Right ventricle myocardium inferior (tissue), 1 donor: ENCODE results near the gene GREM1. TPM values are rescaled to one million over a fixed set of nuclear protein-coding genes. Genes with fewer than 3 reads are reported as not detected.

Experiments used
- ATAC-seq: fragments of 200-7000 bp; cut with Tn5 transposase; one replicate; pipeline ENCODE4 v1.9.1; 2020; ENCODE audit warnings: mild to moderate bottlenecking, moderate library complexity
- DNase-seq: peaks from one replicate; pipeline ENCODE4 v3.0.0; 2021; ENCODE audit errors: missing footprints
- intact Hi-C: fragments of 100-400 bp; cut with DNase I; formaldehyde crosslinking; loops from one replicate; pipeline ENCODE4 v1.11.0; 2022
- total RNA-seq: library from RNA; stranded (reverse); fragmentation: NEBNext Ultra II Directional; extraction: Animal tissue kit (Norgen Biotek cat#: 25700); gene quantifications from one replicate; pipeline ENCODE4 v1.2.1, GENCODE V29; 2021
- donor health status: DM: no; HTN: yes; CAD: no; lungs with severe emphysema.

The GREM1 gene
- total RNA-seq, 1 donor from 2014 or later, result not detected

DNA sequence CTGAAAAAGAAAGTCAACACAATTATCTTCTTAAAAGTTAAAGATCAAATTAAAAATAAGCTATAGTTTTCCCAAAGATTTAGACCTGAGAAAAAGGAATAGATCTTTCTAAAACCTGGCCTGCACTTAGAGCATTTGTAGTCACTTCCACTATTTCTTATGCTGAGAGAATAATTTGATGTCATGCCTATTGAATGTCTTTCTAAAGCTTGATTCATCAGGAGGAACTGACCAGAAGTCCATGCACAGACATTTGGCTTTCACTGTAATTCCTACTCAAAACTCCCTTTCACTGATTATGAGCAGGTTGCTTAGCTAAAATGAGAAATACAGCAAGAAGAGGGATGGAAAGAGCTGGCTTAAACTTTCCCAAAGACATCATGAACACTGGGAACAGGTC is 4.3 kb downstream of the GREM1 start:
- ATAC-seq, result no peak
- intact Hi-C loops, result no loop called here
- no peak for DNase-seq

DNA sequence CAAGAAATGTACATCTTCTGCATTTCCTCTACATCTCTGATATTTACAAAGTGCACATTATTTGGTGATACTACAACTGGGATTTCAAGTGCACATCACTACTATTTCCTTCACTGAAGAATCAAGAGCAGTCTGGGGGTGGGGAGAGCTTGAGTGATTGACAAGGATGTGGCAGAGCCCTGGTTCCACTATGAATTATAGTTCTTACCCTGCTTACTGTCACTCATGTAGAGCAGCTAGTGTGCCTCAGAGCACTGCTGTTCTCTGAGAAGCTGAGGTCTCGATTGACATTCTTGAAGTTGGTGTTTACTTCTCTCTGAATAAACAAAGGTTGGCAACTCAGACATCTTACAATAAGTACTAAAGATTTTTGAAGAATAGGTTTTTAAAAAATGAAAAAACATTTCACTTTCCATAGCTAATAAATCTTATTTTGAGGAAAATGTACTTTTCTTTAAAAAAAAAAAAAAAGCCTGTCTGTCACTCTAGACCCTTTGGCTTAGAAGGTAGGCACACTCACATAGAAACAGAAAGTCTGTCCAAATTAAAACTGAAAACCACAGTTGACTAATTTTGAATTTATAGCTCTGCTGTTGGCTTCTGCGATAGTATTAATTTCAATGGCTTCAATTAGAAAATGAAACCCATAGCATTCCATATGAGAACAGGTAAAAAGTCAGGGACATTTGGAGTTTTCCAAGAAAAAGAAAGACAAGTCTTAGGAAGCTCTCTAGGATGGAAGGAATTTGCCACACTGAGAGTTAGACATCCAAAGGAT is 5.6 kb downstream of the GREM1 start:
- ATAC-seq (no peak), DNase-seq (no peak)
- intact Hi-C loops, result no loop called here

DNA sequence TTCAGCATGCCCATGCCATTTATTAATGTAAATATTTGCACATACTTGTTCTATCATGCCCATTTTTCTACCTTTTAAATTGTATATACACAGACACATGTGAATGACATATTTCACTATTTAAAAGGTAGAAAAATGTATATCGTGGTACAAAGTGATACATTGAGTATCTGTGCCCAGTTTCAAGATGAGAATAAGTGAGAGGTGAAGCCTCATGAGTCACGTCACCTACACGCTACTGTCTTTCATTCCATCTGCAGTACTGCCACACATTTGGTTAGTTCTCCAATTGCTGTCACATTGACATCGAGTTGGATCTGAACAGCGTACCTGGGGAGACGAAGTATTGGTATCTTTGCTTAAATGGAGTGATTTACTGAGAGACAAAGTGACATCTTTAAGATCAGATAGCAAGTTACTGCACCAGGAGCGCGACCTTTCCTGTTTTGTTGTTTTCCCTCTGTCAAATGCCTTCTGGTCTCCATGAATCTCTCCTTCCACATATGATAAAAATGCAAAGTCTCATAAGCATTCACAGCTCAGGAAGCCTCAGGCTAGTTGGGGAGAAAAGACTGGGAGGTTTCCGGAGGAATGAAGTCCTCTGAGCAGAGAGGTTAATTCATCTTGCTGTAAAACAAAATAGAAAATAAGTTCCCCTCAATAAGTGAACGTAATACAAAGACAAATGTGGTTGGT is 12.0 kb downstream of the GREM1 start:
- intact Hi-C loops, result no loop called here
- no peak for DNase-seq
- no peak for ATAC-seq

DNA sequence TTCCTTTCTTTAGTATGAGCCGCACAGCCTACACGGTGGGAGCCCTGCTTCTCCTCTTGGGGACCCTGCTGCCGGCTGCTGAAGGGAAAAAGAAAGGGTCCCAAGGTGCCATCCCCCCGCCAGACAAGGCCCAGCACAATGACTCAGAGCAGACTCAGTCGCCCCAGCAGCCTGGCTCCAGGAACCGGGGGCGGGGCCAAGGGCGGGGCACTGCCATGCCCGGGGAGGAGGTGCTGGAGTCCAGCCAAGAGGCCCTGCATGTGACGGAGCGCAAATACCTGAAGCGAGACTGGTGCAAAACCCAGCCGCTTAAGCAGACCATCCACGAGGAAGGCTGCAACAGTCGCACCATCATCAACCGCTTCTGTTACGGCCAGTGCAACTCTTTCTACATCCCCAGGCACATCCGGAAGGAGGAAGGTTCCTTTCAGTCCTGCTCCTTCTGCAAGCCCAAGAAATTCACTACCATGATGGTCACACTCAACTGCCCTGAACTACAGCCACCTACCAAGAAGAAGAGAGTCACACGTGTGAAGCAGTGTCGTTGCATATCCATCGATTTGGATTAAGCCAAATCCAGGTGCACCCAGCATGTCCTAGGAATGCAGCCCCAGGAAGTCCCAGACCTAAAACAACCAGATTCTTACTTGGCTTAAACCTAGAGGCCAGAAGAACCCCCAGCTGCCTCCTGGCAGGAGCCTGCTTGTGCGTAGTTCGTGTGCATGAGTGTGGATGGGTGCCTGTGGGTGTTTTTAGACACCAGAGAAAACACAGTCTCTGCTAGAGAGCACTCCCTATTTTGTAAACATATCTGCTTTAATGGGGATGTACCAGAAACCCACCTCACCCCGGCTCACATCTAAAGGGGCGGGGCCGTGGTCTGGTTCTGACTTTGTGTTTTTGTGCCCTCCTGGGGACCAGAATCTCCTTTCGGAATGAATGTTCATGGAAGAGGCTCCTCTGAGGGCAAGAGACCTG is 13.2 kb downstream of the GREM1 start:
- intact Hi-C loops, result no loop called here
- ATAC-seq (no peak), DNase-seq (no peak)

DNA sequence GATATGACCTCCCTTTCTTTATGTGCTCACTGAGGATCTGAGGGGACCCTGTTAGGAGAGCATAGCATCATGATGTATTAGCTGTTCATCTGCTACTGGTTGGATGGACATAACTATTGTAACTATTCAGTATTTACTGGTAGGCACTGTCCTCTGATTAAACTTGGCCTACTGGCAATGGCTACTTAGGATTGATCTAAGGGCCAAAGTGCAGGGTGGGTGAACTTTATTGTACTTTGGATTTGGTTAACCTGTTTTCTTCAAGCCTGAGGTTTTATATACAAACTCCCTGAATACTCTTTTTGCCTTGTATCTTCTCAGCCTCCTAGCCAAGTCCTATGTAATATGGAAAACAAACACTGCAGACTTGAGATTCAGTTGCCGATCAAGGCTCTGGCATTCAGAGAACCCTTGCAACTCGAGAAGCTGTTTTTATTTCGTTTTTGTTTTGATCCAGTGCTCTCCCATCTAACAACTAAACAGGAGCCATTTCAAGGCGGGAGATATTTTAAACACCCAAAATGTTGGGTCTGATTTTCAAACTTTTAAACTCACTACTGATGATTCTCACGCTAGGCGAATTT is 14.9 kb downstream of the GREM1 start:
- intact Hi-C loops, result no loop called here
- ATAC-seq (no peak), DNase-seq (no peak)

DNA sequence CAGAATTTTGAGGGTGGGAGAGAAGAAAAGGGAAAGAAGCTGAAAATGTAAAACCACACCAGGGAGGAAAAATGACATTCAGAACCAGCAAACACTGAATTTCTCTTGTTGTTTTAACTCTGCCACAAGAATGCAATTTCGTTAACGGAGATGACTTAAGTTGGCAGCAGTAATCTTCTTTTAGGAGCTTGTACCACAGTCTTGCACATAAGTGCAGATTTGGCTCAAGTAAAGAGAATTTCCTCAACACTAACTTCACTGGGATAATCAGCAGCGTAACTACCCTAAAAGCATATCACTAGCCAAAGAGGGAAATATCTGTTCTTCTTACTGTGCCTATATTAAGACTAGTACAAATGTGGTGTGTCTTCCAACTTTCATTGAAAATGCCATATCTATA is 15.5 kb downstream of the GREM1 start:
- intact Hi-C loops, result no loop called here
- DNase-seq, result no peak
- no peak for ATAC-seq

DNA sequence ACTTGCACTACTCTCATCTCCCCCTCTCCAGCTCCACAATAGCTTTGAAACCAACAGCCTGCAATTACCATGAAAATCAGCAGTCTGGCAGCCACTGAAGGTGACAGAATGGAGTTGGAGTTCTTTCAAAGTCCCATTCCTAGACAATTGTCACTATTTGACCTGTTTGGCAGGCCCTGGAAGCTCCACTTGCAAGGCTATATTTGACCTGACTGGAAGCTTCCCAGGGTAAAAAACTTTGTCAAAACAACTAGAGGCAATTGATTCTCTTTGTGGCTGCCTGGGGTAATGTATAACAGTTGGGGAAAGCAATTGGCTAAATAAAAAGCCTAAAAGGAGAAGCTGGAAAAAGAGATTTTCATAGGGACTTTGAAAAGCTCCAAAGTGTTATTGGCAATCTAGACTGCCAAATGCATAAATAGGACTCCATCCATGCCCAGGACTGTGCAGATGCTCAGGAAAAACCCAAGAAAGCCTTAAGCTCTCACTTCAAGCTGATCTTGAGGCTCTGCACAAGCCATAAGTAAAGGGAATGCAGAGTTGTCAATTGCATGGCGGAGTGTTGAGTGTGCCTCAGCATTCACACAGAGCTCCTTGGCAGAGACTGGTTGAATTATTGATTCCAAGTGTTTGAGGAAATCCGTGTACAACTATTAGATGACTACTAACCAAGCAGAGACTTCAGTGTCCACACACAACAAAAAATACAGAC is 18.3 kb downstream of the GREM1 start:
- DNase-seq (no peak), ATAC-seq (no peak)
- intact Hi-C loops, result no loop called here

DNA sequence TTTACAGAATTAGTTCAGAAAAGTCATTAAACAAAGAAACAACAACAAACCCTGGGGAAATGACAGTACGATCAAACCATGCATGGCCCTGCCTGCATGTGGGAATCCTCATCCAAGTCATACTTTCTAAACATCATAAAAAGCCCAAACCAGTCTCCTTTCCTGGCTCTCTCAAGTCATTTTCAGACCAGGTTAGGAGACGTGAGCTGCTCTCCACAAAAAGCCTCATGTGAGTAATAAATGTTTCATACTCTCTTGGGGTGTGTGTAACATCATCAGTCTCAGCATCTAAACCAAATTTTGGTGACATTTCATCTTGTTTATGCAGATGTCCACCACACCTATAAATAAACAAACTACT is 18.9 kb downstream of the GREM1 start:
- intact Hi-C loops, result no loop called here
- no peak for DNase-seq
- no peak for ATAC-seq

DNA sequence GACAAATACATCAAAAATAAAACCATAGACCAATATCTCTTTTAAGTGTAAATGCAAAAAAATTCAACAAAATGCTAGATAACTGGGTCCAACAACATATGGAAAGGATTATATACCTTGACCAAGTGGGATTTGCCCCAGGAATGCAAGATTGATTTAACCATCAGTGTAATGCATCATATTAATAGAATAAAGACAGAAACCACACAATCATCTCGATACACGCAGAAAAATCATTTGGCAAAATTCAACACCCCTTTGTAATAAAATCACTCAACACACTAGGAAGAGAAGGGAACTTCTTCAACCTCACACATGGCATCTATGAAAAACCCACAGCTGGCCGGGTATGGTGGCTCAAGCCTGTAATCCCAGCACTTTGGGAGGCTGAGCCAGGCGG is 19.5 kb downstream of the GREM1 start:
- DNase-seq (no peak), ATAC-seq (no peak)
- intact Hi-C loops, result no loop called here

DNA sequence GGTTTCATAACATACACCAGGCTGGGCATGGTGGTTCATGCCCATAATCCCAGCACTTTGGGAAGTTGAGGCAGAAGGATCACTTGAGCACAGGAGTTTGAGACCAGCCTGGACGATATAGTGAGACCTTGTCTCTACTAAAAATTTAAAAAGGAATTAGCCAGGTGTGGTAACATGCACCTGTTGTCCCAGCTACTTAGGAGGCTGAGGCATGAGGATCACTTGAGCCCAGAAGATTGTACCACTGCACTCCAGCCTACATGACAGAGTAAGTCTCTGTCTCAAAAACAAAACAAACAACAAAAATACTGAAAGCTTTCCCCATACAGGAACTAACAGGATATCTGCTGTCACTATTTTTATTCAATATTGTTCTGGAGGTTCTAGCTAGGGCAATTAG is 20.9 kb downstream of the GREM1 start:
- intact Hi-C loops, result no loop called here
- DNase-seq (no peak), ATAC-seq (no peak)

DNA sequence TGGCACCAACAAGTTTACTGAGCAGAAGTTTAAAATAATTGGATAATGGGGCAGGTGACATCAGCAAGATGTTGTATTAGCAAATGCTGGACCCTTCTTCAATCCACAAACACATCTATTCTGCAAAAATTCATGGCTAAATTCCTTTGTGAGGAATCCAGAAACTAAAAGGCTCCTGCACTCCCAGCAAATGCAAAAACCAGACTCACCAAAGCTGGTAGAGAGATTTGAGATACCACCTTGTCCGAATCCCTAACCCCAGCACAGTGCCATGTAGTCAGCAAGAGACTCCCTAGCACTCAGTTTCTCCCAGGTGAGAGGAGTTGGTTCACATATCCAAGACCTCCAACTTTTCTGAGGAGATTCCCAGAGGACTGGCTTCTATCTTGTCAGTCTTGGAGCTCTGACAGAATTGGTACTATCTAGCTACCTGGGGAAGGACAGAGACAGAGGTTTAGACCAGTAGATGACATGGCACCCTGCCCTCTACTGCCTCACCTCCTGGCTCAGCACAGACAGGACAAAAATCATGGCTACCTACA is 21.8 kb downstream of the GREM1 start:
- intact Hi-C loops, result no loop called here
- DNase-seq, result no peak
- no peak for ATAC-seq

DNA sequence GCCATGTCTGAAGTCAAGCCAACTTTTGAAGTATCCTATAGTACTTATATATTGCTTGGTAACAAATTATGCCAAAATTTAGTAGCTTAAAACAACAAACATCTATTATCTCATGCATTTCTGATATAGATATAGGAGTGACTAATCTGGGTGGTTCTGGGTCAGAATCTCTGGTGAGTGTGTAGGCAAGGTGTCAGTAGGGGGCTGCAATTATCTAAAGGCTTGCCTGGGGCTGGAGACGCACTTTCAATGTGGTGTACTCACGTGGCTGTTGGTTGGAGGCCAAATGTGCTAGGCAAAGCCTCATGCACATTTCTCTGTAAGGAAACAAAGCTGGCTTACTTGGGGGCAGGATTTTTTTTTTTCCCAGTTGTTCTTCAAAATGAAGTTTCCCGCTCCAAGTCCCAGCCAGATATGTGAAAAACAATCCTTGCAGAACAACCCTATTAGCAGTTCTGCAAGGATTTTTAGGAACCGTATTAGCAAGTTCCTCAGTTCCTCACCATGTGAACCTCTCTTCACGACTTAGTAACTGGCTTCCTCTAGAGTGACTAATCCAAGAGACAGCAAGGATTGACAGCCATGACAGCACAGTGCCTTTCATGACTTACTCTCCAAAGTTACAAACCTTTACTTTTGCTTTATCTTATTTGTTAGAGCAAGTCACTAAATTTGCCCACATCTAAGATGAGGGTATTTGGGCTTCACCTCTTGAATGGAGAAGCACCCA is 25.8 kb downstream of the GREM1 start:
- intact Hi-C loops, result no loop called here
- no peak for ATAC-seq
- no peak for DNase-seq

DNA sequence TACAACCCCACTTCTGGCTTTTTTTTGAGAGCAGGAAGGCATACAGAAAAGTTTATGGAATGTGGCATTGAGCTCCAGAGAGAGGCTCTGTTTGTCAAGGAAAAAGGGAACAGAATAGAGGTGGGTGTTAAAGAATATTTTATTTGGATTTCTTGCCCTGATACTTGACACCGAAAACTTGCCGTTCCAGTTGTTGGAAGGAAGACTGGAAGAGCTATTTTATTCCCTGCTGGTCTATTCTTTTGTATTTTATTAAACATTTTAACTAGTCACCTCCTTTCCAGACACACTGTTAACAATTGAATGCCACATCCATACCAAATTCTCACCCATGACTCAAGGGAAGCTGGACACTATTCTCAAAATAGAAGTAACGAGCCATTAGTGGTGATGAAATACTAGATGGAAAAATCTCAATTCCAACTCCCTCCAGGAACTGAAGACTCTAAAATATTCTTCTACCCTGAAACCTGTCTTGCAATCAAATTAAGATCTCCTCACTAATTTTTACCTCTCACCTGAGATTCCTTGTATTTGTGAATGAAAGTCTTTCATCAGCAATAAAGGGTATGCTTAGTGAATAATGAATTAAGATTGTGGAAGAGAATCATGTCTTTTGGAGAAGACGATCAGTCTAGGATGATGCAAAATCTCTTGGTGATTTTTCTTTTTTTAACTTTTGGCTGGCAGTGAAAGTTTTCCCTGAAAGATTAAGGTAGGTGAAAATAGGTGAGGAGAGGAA is 28.5 kb downstream of the GREM1 start:
- ATAC-seq (no peak), DNase-seq (no peak)
- intact Hi-C loops, result no loop called here

DNA sequence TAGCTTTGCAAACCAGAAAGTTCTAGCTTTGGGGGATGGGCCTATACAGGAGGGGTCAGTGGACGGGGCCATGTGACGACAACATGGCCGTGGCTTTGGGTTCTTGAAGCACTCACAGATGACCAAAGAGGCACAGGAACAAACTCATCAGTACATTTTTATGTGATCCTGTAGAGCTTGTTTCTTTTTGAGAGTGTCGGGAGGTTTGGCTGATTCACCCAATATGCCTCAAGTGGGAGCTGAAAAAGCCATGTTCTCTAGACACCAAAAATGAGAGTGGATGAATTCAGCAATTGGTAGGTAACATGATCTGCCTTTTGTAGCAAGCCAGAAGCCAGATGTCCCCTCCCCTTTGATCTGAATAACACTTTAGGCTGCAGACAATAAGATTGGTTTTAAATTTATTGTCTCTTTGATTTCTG is 30.1 kb downstream of the GREM1 start:
- ATAC-seq, result no peak
- intact Hi-C loops, result no loop called here
- no peak for DNase-seq

DNA sequence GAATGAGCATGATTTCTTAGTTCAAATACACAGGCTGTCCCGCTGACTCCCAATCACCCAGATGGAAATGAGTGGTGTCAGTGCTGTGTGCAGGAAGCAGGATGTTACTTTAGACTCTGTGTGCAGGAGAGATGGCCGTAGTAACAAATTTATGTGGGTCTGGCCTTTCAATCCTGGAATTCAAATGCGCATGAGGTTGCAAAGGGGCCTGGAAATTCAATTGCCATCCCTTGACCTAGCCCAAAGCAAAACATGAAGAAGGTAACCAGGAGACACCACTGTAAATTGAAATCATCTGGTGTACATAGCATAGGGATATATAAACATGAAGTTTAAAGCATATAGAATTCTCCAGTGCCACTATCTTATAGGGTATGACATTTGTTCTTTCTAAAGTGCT is 33.2 kb downstream of the GREM1 start:
- no peak for ATAC-seq
- intact Hi-C loops, result no loop called here
- DNase-seq, result no peak

DNA sequence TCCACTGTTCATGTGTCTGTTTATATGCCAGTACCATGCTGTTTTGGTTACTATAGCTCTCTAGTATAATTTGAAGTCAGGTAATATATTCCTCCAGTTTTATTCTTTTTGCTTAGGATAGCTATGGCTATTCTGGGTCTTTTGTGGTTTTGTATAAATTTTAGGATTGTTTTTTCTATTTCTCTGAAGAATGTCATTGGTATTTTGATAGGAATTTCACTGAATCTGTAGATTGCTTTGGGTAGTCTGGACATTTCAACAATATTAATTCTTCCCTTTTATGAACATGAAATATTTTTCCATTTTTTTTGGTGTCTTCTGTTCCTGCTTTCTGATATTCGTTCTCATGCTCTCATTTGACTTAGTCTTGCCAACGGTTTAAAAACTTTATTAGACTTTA is 39.6 kb downstream of the GREM1 start:
- DNase-seq (no peak), ATAC-seq (no peak)
- intact Hi-C loops, result no loop called here

DNA sequence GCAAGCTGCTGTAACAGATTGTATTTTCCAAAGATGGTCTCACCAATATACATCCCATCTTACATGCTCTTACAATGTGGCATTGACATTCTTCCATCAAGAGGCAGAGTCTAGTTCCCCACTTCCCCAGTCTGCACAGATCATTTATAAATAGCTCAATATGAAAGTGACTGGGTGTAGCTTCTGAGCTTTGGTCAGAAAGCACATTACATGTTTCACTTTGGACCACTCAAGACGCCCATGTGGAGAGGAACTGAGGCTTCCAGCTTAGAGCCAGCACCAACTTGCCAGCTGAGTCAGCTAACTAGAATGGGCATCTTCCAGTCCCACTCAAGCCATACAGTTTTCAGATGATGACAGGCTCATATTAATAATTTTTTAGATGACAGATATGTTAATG is 45.5 kb downstream of the GREM1 start:
- ATAC-seq (no peak), DNase-seq (no peak)
- intact Hi-C loops, result no loop called here
